Measurements from ENCODE around the gene IGF2BP2. TPM values are rescaled to one million over a fixed set of nuclear protein-coding genes. Genes with fewer than 3 reads are reported as not detected.
"Not testable (repeated sequence)": the region's sequence is repeated elsewhere in the genome, so short reads cannot be mapped to it uniquely, and the experiment has no call there.

IGF2BP2 gene
- total and polyA plus RNA-seq, 9 of the 15 experiments (the other 6 are each of a cell fraction or from before 2014, with no cell fraction given), result 3.2 to 59.6 (median 30.5) TPM

DNA sequence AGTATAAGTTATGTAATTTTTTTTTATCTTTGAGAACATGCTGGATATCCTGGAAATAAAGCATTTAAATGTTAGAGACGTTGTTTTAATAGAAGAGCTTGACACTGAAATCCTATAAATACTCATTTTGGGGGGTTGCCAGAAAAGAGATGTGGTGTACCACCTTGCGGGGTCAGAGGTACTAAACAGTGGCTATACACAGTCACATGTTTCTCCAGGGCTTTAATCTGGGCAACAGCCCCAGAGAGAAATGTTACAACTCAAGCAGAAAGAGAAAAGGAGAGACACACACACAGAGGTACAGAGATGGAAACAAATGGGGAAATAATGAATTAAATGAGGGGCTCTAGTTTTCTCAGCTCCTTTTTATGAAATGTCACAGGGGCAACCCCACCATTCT is 124.9 kb downstream of the IGF2BP2 start (continued):
- TF ChIP-seq, protein P1, sequence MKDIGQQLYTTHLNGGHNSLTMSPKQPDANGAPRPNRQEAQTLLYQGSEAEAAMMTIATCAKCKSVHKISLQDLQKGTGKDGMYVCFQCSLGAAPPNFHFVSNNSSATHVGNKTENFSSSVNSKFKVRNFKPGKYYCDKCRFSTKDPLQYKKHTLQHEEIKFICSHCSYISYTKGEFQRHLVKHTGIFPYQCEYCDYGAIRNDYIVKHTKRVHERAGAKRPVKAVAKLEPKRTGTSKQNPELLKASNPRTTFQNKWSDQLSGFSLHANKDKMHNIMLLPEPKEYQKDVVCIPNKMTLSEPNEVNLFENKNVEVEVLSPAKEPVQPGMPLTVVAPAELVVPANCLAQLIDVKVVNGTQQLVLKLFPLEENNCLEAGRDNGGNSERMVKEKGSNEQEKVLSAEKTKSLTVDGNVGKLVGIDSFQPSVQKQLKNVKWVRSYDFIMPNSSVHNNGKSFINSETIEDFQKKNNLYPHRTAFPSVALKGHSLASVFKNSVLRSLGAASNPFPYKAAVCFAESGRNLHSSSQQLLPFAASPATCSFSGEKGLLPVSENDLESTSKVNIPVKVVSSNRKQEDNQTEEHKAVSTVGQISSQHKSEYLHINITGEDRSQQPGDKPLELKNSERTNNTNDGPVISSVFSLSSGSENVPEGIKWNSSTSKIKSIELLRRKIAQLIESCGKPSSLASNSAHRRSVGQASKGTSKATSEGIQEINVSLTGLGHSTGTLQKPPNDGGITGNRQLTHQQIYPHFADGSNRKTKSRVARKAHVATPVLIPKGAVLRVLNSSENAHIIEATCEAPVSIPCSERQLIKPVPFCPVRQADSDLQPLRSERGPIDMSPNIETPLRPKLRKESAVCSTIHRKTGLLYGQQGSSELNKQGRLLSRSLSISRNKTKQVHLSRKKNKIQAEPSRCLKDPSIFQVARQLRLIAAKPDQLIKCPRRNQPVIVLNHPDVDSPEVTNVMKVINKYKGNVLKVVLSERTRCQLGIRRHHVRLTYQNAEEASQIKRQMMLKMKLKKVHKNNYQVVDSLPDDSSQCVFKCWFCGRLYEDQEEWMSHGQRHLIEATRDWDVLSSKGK (CRISPR knock-in tag; IDR thresholded peaks at IDR 0.05), result no peak
- TF ChIP-seq ELF4 (CRISPR knock-in tag; IDR thresholded peaks at IDR 0.05) (no peak), CBFA2T3 (IDR thresholded peaks at IDR 0.05) (no peak)
- TF ChIP-seq, protein P2, sequence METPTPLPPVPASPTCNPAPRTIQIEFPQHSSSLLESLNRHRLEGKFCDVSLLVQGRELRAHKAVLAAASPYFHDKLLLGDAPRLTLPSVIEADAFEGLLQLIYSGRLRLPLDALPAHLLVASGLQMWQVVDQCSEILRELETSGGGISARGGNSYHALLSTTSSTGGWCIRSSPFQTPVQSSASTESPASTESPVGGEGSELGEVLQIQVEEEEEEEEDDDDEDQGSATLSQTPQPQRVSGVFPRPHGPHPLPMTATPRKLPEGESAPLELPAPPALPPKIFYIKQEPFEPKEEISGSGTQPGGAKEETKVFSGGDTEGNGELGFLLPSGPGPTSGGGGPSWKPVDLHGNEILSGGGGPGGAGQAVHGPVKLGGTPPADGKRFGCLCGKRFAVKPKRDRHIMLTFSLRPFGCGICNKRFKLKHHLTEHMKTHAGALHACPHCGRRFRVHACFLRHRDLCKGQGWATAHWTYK (CRISPR knock-in tag; IDR thresholded peaks at IDR 0.05), result no peak

DNA sequence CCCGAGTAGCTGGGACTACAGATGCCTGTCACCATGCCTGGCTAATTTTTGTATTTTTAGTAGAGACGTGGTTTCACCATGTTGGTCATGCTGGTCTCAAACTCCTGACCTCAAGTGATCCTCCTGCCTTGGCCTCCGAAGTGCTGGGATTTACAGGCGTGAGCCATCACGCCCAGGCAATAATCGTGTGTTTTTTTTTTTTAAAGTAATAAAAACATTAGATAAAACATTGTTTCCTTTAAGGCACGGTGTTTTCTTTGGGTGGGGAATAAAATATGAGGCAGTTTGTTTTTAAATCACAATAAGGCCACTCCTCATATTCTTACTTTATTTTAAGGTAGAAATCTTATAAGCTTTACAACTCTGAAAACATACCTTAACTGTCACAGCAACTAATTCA is 127.6 kb downstream of the IGF2BP2 start:
- CTCF ChIA-PET (ENCODE audit: low intra/inter-chr PET ratio); H3K27ac ChIP-seq (ENCODE audit: extremely low read depth, low read depth, low read length); FAIRE-seq; H3K4me3 ChIP-seq; DNase-seq (ENCODE audit: extremely low read depth in 1 of 4, low spot score in 3 of 4); ATAC-seq; H3K9ac ChIP-seq (ENCODE audit: insufficient read depth in 1 of 2, low read depth in 2 of 2, low read length in 2 of 2); H3K27me3 ChIP-seq (ENCODE audit: control insufficient read depth in 2 of 2, insufficient read depth in 2 of 2, low read length in 2 of 2); H3K4me2 ChIP-seq (ENCODE audit: insufficient read depth, low read length); H3K9me1 ChIP-seq (ENCODE audit: control insufficient read depth, insufficient read depth, low read length); H3K9me3 ChIP-seq (replicated peaks; ENCODE audit: control insufficient read depth, insufficient read depth, low read depth, low read length); H2AFZ ChIP-seq (ENCODE audit: low read depth, low read length); intact Hi-C loops (cut with micrococcal nuclease); H3K4me1 ChIP-seq (replicated peaks in 1 of 2; ENCODE audit: control insufficient read depth in 2 of 2, insufficient read depth in 2 of 2, low read length in 2 of 2); H4K20me1 ChIP-seq (replicated peaks; ENCODE audit: control insufficient read depth, insufficient read depth, low read length); POLR2A ChIA-PET; BruUV-seq (replicated peaks); in situ Hi-C loops (cut with MboI): not testable (repeated sequence)
- H3K36me3 ChIP-seq (ENCODE audit: control insufficient read depth, insufficient read depth, low read length), result peaks cover 19% of the 10 kb centered on the region
- peaks cover 33% of the 10 kb centered on the region for H3K79me2 ChIP-seq (ENCODE audit: control insufficient read depth, insufficient read depth, low read length)
- WGBS (ENCODE audit: insufficient coverage, low coverage, missing lambda C conversion rate), result 79% methylated on average over 7 of the region's 7 CpGs
